Dedifferentiated amniotic fluid mesenchymal stem cell (primary cell): ENCODE data around the gene DDAH2.
A peak's percentile ranks its signal among the peaks of the same experiment; 100 is the strongest.

Source experiments
- DNase-seq: peaks from one replicate; pipeline ENCODE4 v3.0.0-alpha.2; 2016; ENCODE audit errors: extremely low spot score

The DDAH2 gene

DNA sequence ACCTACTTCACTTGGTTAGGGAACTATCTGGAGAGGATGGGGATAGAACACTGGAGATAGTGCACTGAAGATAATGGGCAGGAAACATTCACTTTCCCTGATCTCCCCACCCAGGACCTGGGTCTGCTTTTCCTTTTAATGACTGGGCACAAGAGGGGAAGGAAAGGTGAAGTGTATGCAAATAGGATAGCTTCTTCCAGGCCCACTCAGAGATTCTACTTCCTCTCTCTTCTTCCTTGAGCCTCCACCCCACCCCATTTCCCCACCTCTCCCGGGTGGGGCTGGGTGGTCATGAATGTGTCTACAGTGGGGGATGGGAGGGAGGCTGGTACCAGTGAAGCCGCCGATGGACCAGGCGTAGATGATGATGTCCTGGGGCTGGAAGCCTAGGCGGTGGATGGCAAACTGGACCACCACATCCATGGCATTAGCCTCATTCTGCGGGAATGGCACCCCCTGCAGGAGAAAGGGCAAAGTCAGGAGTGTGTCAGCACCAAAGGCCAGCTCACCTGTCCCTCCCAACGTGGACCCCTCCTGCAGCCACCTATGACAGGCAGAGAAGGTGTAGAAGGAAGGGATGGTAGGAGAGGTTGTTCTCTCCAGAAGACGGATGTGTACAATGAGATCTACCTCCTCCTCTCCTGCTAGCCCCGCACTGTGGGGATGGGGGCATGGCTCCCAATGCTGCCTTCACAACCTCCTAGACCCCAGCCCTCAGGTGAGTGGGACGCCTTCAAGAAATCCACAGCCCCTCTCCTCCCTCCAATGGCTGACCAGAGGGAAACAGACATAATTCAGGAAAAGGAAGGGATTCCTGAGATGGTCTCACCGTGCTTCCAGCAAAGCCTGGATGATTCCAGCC is 39.6 kb downstream of the DDAH2 start:
- no peak for DNase-seq

DNA sequence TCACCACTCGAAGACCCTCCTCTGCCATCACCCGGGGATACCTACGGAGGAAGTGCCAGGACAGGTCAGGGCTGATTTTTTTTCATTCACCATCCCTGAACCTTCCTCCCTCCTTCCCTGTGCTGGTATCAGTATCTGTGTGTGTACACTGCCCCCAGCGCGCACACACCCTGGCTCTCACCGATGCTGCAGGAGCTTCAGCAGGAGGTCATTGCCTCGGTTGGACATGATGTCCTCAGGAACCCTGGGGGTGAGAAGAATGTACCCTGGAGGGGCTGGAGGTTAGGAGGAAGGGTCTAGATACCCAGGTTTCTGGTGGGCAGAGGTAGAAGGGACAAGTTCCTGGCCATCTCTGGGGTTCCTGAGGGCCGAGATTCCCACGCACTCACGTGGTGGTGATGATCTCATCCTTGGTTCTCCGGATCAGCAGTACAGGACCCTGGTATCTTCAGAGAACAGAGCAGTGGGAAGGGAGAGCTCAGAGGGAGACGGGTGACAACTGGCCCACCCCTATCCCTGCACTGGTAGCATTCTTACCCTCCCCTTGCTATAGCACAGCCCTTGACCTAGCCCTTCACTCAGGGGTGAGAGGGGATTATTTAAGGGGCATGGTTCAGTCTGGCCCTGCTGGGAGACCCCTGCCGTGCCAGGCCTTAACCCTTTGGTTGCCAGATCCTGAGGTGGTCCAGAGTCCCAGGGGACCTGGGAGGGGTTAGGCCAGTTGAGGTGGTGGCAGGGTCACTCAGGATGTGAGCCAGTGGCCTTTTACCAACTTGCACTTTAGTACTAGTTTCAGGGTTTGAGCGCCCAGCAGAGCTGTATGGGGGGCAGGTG is 41.0 kb downstream of the DDAH2 start:
- no peak for DNase-seq

DNA sequence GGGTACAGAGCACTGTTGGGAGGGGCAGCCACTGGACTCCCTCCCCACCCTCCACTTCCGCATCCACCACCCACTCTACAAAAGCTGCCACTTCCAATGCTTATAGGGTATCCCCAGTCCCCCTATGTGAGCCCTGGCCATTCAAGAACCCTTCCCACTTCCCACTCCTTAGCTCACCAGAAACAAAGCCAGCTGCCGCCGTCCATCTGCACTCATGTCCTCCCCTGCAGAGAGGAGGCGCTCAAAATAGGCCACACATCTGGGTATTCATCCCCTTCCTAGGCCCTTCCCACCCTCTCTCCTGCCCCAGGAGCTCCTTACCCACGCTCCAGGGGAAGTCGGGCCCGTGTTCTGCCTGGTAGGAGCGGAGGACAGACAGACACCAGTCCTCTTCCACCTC is 41.8 kb downstream of the DDAH2 start:
- no peak for DNase-seq

DNA sequence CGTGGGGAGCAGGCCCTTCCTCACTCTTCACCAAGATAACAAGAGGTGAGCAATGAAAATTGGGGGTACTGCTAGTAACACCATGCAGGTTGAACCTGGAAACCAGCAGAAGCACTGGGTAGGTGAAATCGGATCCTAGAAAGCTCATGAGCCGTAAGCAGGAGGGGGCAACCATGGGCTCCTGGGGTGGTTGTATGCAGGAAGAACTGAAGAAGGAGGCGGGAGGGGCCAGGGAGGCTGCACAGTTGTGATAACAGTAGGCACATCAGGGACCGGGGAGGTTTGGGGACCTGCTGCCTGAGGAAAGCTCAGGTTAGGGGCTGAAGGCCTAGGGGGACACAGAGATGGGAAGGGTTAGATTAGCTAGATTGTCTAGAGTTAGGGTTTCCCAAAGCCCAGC is 42.6 kb downstream of the DDAH2 start:
- no peak for DNase-seq

DNA sequence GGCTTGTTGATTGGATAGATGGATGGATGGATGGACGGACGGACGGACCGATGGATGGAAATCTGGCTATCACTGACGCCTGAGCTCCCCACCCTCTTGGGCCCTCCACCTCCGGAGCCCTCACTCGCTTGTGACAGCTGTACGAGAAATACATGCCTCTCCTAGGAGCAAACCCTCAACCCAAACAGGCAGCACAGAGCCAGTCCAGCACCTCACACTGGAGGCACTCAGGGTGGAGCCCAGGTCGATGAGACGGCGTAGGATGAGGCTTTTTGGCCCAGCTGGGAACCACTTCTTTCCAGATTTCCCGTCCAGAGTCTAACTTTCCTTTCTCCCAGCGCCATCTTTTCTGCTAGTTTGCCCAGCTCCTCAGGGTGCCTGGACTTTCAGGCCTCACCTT is 45.5 kb downstream of the DDAH2 start:
- DNase-seq = no peak

DNA sequence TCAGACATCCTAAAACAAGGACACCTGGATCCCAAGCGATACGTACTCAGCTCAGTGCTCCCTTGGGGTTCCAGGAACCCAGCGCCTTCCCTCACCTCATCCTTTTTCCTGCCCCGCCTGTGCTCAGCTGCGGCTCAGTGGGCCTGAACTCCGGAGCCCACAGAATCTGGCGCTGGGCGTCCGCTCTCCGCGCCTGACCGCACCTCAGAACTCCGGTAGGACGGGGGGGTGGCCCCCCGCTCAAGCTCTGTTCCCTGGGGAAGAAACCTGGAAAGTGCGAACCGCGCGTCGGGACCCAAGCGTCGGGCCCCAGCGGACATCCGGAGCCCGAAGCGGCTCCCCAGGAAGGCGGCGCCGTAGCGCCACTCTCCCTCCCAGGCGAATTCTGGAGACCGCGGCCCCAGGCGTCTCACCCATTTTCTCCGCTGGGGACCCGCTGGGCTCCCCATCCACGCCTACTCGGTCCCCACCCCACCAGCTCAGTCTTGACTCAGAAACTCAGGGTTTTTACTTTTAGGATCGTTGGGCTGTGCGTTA is 47.9 kb downstream of the DDAH2 start:
- no peak for DNase-seq

DNA sequence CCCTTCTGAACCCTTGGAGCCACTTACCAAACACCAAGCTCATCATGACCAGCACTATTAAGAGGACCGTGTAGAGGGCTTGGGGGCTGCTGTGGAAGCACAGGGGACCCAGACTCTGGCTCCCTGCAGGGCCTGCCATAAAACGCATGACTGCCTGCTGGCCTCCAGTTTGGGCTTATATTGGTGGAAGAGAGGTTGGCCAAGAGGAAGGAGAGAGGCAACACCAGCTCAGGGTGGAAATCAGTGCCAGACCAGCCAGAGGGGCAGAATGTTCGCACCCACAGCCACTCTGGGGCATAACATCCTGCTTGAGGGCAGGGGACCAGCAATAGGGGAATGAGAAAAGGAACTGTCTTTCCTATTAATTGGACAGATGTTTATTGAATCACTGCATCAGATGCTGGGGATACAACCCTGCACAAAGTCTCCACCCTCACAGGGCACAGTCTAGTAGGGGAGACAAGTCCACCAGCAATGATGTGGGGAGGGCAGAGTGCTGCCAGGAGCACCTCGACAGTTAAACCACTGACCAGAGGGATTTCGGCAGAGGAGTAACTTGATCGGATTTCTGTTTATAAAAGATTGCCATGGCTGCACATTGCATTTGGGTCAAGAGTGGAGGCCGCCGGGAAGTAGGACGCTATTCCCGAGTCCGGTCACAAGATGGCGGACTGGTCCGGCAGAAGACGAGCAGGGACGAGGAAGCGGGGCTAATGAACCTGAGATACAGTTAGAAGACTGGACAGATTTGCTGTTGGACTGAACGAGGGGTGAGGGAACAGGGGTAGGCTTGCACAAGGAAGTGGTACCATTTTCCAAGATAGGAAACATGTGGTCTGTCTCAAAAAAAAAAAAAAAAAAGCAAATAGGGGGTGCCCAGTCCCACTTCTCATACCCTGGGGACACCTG is 48.6 kb downstream of the DDAH2 start, which contains the start of gene LY6G5C:
Gene LY6G5C (minus strand): TSS at position 842 of the 909 bp plus-strand sequence. CDS start 694 bp downstream, at position 148.
- peak; percentile 90 for DNase-seq

DNA sequence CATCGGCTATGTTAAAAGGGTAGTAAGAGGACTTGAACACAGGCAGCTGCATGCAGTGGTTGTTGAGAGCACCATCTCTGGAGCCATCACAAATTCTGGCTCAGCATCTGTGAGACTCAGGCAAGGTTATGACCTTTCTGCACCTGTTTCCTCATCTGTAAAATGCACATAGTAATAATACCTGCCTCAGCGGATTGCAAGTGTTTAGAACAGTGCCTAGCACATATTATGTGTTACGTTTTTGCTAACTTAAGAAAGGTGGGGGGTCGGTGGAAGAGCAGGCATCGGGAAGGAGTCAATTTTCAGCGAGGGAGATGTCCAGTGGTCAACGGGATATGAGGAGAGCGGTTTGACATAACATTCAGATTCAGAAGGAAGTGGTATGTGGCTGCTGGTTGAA is 51.1 kb downstream of the DDAH2 start:
- no peak for DNase-seq
